SK-N-SH (cell line): Measurements from ENCODE around the gene TUBA8.

Experiments used
- EP300 ChIP-seq, 2 experiments: IDR thresholded peaks; 2 replicates each; pipeline versions ENCODE4 v1.4.0 to v1.6.1; 2012; ENCODE audit warnings: borderline replicate concordance in 1 of 2, low read depth in 1 of 2, low read length in 1 of 2
- EZH2phosphoT487 ChIP-seq: fragments of 200-600 bp; sonication (generic); IDR thresholded peaks from 2 replicates; pipeline ENCODE4 v1.6.1; 2017; ENCODE audit warnings: low read depth, mixed run types, mild to moderate bottlenecking, antibody characterized with exemption, moderate library complexity, borderline replicate concordance
- FOSL2 ChIP-seq: IDR thresholded peaks from 2 replicates; pipeline ENCODE4 v1.4.0; 2012; ENCODE audit warnings: low read depth, mild to moderate bottlenecking, moderate library complexity, borderline replicate concordance
- GATA2 ChIP-seq: sonication (generic); formaldehyde crosslinking; IDR thresholded peaks from 2 replicates; pipeline ENCODE4 v1.5.0; 2020; ENCODE audit warnings: mild to moderate bottlenecking, missing genetic modification reagents
- NFIC ChIP-seq: IDR thresholded peaks from 2 replicates; pipeline ENCODE4 v1.4.0; 2012; ENCODE audit warnings: borderline replicate concordance
- POLR2AphosphoS5 ChIP-seq: IDR thresholded peaks from 2 replicates; pipeline ENCODE4 v1.6.1; 2012; ENCODE audit warnings: low read depth, low read length
- RAD21 ChIP-seq: IDR thresholded peaks from 2 replicates; pipeline ENCODE4 v1.6.1; 2012; ENCODE audit warnings: mild to moderate bottlenecking, low read length
- RFX5 ChIP-seq: IDR thresholded peaks from 2 replicates; pipeline ENCODE4 v1.6.1; 2012; ENCODE audit warnings: mild to moderate bottlenecking, improper control_type of control experiment, low read length
- YY1 ChIP-seq: IDR thresholded peaks from 2 replicates; pipeline ENCODE4 v1.4.0; 2012; ENCODE audit warnings: low read depth, mild to moderate bottlenecking
- TF ChIP-seq, protein P1 (sequence below): fragments of 200-600 bp; sonication (generic); IDR thresholded peaks from 2 replicates; pipeline ENCODE4 v1.6.1; 2017; ENCODE audit warnings: antibody characterized with exemption, mild to moderate bottlenecking, moderate library complexity
- TF ChIP-seq, protein P2 (sequence below): IDR thresholded peaks from 2 replicates; pipeline ENCODE4 v1.4.0; 2012; ENCODE audit warnings: low read depth, borderline replicate concordance
- TF ChIP-seq, protein P3 (sequence below): IDR thresholded peaks from 2 replicates; pipeline ENCODE4 v1.4.0; 2012; ENCODE audit warnings: low read depth
- TF ChIP-seq, protein P4 (sequence below): fragments of 150-350 bp; IDR thresholded peaks from 2 replicates; pipeline ENCODE4 v1.6.1; 2017; ENCODE audit warnings: antibody characterized with exemption, low read length, low read depth, borderline replicate concordance

DNA sequence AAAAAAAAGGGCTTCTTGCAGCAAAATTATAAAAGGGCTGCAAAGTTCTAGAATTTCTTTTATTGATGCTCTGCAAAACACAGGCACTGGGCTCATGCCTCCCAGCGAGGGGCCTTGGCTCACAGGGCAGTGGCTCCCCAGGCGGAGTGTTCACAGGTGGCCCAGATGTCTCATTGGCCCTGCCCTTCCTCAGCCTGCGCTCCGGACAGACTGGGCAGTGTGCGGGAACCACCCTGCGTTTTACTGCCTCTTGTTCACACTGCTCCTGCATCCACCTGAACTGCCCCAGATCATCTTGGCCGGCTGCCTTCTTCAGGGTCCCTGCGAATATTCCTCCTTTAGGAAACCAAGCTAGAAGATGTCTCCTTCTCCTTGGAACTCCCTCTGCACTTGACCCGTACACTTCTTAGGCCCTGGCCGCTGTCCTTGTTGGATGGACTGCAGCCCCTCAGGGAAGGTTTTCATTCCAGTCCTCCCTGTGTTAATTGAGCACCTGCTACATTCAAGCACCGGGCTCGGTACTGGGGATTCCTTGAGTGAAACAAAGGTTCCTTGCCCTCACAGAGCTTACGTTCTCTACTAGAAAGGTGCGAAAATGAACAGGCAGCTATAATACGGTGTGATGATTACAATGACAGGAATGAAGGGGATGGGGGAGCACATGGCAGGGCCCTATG lies 4.5 kb downstream of the TUBA8 start:
- TF ChIP-seq RAD21 (no peak), GATA2 (CRISPR knock-in tag) (no peak), NFIC (no peak), EZH2phosphoT487 (no peak), EP300 (IDR thresholded peaks at IDR 0.05; ENCODE audit: borderline replicate concordance in 1 of 2, low read depth in 1 of 2, low read length in 1 of 2) (no peak), YY1 (no peak), POLR2AphosphoS5 (no peak), RFX5 (no peak), FOSL2 (no peak)
- TF ChIP-seq, protein P1, sequence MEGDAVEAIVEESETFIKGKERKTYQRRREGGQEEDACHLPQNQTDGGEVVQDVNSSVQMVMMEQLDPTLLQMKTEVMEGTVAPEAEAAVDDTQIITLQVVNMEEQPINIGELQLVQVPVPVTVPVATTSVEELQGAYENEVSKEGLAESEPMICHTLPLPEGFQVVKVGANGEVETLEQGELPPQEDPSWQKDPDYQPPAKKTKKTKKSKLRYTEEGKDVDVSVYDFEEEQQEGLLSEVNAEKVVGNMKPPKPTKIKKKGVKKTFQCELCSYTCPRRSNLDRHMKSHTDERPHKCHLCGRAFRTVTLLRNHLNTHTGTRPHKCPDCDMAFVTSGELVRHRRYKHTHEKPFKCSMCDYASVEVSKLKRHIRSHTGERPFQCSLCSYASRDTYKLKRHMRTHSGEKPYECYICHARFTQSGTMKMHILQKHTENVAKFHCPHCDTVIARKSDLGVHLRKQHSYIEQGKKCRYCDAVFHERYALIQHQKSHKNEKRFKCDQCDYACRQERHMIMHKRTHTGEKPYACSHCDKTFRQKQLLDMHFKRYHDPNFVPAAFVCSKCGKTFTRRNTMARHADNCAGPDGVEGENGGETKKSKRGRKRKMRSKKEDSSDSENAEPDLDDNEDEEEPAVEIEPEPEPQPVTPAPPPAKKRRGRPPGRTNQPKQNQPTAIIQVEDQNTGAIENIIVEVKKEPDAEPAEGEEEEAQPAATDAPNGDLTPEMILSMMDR: no peak
- TF ChIP-seq, protein P2, sequence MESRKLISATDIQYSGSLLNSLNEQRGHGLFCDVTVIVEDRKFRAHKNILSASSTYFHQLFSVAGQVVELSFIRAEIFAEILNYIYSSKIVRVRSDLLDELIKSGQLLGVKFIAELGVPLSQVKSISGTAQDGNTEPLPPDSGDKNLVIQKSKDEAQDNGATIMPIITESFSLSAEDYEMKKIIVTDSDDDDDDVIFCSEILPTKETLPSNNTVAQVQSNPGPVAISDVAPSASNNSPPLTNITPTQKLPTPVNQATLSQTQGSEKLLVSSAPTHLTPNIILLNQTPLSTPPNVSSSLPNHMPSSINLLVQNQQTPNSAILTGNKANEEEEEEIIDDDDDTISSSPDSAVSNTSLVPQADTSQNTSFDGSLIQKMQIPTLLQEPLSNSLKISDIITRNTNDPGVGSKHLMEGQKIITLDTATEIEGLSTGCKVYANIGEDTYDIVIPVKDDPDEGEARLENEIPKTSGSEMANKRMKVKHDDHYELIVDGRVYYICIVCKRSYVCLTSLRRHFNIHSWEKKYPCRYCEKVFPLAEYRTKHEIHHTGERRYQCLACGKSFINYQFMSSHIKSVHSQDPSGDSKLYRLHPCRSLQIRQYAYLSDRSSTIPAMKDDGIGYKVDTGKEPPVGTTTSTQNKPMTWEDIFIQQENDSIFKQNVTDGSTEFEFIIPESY: no peak
- TF ChIP-seq, protein P3, sequence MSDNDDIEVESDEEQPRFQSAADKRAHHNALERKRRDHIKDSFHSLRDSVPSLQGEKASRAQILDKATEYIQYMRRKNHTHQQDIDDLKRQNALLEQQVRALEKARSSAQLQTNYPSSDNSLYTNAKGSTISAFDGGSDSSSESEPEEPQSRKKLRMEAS: no peak
- TF ChIP-seq, protein P4, sequence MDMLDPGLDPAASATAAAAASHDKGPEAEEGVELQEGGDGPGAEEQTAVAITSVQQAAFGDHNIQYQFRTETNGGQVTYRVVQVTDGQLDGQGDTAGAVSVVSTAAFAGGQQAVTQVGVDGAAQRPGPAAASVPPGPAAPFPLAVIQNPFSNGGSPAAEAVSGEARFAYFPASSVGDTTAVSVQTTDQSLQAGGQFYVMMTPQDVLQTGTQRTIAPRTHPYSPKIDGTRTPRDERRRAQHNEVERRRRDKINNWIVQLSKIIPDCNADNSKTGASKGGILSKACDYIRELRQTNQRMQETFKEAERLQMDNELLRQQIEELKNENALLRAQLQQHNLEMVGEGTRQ: no peak
